HepG2 (cell line): ENCODE data around the gene BCAS3. TPM values are rescaled to one million over a fixed set of nuclear protein-coding genes. Genes with fewer than 3 reads are reported as not detected.

Experiments used
- DR1 ChIP-seq: sonication (generic); formaldehyde crosslinking; IDR thresholded peaks from 2 replicates; pipeline ENCODE4 v1.8.0; 2021; ENCODE audit warnings: mild to moderate bottlenecking, missing genetic modification reagents, inconsistent platforms
- HDAC6 ChIP-seq: fragments of 200-600 bp; sonication (generic); IDR thresholded peaks from 2 replicates; pipeline ENCODE4 v1.7.0; 2017; ENCODE audit warnings: mild to moderate bottlenecking, antibody characterized with exemption, low read length, low read depth
- IRX3 ChIP-seq: sonication (generic); formaldehyde crosslinking; IDR thresholded peaks from 2 replicates; pipeline ENCODE4 v1.8.1; 2023; ENCODE audit warnings: mild to moderate bottlenecking, low read depth, missing genetic modification reagents, borderline replicate concordance
- SAP130 ChIP-seq: IDR thresholded peaks from 2 replicates; pipeline ENCODE4 v1.6.1; 2016; ENCODE audit warnings: low read depth
- ZFAT ChIP-seq: sonication (generic); formaldehyde crosslinking; conservative IDR thresholded peaks from 2 replicates; pipeline ENCODE4 v1.8.1; 2023; ENCODE audit warnings: missing genetic modification reagents, inconsistent platforms
- ZNF337 ChIP-seq: sonication (generic); formaldehyde crosslinking; IDR thresholded peaks from 2 replicates; pipeline ENCODE4 v1.5.1; 2020; ENCODE audit warnings: missing genetic modification reagents, low read depth, mild to moderate bottlenecking, borderline replicate concordance
- ZNF468 ChIP-seq: sonication (generic); formaldehyde crosslinking; IDR thresholded peaks from 2 replicates; pipeline ENCODE4 v1.8.0; 2022; ENCODE audit warnings: mild to moderate bottlenecking, moderate library complexity, missing genetic modification reagents
- ZNF557 ChIP-seq: sonication (generic); formaldehyde crosslinking; IDR thresholded peaks from 2 replicates; pipeline ENCODE4 v1.4.0; 2020; ENCODE audit warnings: missing genetic modification reagents
- ZNF792 ChIP-seq: IDR thresholded peaks from 2 replicates; pipeline ENCODE4 v1.6.1; 2016
- polyA plus RNA-seq, 8 experiments: library from polyadenylated mRNA; depleted of rRNA in 3 of 8; stranded (reverse) in 7 of 8; unstranded in 1 of 8; fragments of >200 nt; fragmentation: Illumina TruSeq in 4 of 8; extraction: Trizol in 4 of 8; gene quantifications; 2 replicates each; pipeline versions ENCODE4 v1.2.1 to v1.2.3, GENCODE V29; 2011 to 2016; ENCODE audit warnings: low read depth in 4 of 8, missing spikeins in 1 of 8, mixed read lengths in 1 of 8; ENCODE audit not compliant: insufficient read depth in 1 of 8
- total RNA-seq, 5 experiments: library from RNA; depleted of rRNA; stranded (reverse); fragments of >200 nt; fragmentation: Illumina TruSeq; extraction: Trizol; gene quantifications; 2 replicates each; pipeline ENCODE4 v1.2.3, GENCODE V29; 2016; ENCODE audit warnings: low read depth in 1 of 5
- TF ChIP-seq, protein P1 (sequence below): sonication (generic); formaldehyde crosslinking; IDR thresholded peaks from 2 replicates; pipeline ENCODE4 v1.8.0; 2022; ENCODE audit warnings: mild to moderate bottlenecking, missing genetic modification reagents
- TF ChIP-seq, protein P2 (sequence below): sonication (generic); formaldehyde crosslinking; IDR thresholded peaks from 2 replicates; pipeline ENCODE4 v1.4.0; 2020; ENCODE audit warnings: missing genetic modification reagents, borderline replicate concordance
- TF ChIP-seq, protein P3 (sequence below): IDR thresholded peaks from 2 replicates; pipeline ENCODE4 v1.6.1; 2012; ENCODE audit warnings: inconsistent platforms
- TF ChIP-seq, protein P4 (sequence below): sonication (generic); formaldehyde crosslinking; IDR thresholded peaks from 2 replicates; pipeline ENCODE4 v1.5.1; 2020; ENCODE audit warnings: mild to moderate bottlenecking, moderate library complexity, missing genetic modification reagents
- TF ChIP-seq, protein P5 (sequence below): sonication (generic); formaldehyde crosslinking; IDR thresholded peaks from 2 replicates; pipeline ENCODE4 v1.8.0; 2023; ENCODE audit warnings: mild to moderate bottlenecking, missing genetic modification reagents
- TF ChIP-seq, protein P6 (sequence below): sonication (generic); formaldehyde crosslinking; IDR thresholded peaks from 2 replicates; pipeline ENCODE4 v1.4.0; 2020; ENCODE audit warnings: missing genetic modification reagents

The BCAS3 gene
- total and polyA plus RNA-seq, 2 of the 13 experiments (the other 11 are each of a cell fraction or from before 2014, with no cell fraction given), result 10.7 to 11.2 TPM

DNA sequence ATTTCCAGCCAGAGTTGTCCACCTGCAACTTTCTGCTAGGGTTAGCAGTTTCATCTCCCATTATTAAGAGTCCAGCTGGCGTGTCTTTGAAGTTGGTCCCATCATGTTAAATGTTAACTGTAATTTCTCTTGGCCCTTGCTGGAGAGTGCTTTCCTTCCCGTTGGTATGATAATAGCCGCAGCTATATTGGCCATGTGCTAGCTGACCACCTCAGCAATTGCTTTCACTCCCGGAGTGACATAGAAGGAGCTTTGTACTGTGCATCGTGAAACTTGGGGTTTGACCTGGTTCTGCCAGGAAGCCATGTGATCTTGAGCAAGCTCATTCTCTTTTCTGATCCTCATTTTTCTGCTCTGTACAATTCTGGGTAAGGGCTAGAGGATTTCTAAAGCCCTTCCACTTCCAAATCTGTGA is 641.0 kb downstream of the BCAS3 start (continued):
- TF ChIP-seq, protein P1, sequence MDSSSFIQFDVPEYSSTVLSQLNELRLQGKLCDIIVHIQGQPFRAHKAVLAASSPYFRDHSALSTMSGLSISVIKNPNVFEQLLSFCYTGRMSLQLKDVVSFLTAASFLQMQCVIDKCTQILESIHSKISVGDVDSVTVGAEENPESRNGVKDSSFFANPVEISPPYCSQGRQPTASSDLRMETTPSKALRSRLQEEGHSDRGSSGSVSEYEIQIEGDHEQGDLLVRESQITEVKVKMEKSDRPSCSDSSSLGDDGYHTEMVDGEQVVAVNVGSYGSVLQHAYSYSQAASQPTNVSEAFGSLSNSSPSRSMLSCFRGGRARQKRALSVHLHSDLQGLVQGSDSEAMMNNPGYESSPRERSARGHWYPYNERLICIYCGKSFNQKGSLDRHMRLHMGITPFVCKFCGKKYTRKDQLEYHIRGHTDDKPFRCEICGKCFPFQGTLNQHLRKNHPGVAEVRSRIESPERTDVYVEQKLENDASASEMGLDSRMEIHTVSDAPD, result peak; percentile 68; the same call in 1 of the 2 replicates
- TF ChIP-seq, protein P2, sequence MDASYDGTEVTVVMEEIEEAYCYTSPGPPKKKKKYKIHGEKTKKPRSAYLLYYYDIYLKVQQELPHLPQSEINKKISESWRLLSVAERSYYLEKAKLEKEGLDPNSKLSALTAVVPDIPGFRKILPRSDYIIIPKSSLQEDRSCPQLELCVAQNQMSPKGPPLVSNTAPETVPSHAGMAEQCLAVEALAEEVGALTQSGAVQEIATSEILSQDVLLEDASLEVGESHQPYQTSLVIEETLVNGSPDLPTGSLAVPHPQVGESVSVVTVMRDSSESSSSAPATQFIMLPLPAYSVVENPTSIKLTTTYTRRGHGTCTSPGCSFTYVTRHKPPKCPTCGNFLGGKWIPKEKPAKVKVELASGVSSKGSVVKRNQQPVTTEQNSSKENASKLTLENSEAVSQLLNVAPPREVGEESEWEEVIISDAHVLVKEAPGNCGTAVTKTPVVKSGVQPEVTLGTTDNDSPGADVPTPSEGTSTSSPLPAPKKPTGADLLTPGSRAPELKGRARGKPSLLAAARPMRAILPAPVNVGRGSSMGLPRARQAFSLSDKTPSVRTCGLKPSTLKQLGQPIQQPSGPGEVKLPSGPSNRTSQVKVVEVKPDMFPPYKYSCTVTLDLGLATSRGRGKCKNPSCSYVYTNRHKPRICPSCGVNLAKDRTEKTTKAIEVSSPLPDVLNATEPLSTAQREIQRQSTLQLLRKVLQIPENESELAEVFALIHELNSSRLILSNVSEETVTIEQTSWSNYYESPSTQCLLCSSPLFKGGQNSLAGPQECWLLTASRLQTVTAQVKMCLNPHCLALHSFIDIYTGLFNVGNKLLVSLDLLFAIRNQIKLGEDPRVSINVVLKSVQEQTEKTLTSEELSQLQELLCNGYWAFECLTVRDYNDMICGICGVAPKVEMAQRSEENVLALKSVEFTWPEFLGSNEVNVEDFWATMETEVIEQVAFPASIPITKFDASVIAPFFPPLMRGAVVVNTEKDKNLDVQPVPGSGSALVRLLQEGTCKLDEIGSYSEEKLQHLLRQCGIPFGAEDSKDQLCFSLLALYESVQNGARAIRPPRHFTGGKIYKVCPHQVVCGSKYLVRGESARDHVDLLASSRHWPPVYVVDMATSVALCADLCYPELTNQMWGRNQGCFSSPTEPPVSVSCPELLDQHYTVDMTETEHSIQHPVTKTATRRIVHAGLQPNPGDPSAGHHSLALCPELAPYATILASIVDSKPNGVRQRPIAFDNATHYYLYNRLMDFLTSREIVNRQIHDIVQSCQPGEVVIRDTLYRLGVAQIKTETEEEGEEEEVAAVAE (CRISPR knock-in tag), result no peak
- TF ChIP-seq SAP130 (CRISPR knock-in tag) (0 out of 2 replicates have a peak, but pooled peaks have one; percentile 18), ZNF557 (no peak), ZNF337 (CRISPR knock-in tag) (no peak), ZNF792 (no peak), IRX3 (CRISPR knock-in tag) (no peak), HDAC6 (no peak), ZFAT (CRISPR knock-in tag) (no peak), ZNF468 (no peak), DR1 (CRISPR knock-in tag) (no peak)
- TF ChIP-seq, protein P3, sequence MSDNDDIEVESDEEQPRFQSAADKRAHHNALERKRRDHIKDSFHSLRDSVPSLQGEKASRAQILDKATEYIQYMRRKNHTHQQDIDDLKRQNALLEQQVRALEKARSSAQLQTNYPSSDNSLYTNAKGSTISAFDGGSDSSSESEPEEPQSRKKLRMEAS, result peak; percentile 66; the same call in 1 of the 2 replicates
- TF ChIP-seq, protein P4, sequence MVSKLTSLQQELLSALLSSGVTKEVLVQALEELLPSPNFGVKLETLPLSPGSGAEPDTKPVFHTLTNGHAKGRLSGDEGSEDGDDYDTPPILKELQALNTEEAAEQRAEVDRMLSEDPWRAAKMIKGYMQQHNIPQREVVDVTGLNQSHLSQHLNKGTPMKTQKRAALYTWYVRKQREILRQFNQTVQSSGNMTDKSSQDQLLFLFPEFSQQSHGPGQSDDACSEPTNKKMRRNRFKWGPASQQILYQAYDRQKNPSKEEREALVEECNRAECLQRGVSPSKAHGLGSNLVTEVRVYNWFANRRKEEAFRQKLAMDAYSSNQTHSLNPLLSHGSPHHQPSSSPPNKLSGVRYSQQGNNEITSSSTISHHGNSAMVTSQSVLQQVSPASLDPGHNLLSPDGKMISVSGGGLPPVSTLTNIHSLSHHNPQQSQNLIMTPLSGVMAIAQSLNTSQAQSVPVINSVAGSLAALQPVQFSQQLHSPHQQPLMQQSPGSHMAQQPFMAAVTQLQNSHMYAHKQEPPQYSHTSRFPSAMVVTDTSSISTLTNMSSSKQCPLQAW, result no peak
- TF ChIP-seq, protein P5, sequence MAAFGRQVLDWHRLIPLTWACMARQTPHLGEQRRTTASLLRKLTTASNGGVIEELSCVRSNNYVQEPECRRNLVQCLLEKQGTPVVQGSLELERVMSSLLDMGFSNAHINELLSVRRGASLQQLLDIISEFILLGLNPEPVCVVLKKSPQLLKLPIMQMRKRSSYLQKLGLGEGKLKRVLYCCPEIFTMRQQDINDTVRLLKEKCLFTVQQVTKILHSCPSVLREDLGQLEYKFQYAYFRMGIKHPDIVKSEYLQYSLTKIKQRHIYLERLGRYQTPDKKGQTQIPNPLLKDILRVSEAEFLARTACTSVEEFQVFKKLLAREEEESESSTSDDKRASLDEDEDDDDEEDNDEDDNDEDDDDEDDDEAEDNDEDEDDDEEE (CRISPR knock-in tag), result no peak
- TF ChIP-seq, protein P6, sequence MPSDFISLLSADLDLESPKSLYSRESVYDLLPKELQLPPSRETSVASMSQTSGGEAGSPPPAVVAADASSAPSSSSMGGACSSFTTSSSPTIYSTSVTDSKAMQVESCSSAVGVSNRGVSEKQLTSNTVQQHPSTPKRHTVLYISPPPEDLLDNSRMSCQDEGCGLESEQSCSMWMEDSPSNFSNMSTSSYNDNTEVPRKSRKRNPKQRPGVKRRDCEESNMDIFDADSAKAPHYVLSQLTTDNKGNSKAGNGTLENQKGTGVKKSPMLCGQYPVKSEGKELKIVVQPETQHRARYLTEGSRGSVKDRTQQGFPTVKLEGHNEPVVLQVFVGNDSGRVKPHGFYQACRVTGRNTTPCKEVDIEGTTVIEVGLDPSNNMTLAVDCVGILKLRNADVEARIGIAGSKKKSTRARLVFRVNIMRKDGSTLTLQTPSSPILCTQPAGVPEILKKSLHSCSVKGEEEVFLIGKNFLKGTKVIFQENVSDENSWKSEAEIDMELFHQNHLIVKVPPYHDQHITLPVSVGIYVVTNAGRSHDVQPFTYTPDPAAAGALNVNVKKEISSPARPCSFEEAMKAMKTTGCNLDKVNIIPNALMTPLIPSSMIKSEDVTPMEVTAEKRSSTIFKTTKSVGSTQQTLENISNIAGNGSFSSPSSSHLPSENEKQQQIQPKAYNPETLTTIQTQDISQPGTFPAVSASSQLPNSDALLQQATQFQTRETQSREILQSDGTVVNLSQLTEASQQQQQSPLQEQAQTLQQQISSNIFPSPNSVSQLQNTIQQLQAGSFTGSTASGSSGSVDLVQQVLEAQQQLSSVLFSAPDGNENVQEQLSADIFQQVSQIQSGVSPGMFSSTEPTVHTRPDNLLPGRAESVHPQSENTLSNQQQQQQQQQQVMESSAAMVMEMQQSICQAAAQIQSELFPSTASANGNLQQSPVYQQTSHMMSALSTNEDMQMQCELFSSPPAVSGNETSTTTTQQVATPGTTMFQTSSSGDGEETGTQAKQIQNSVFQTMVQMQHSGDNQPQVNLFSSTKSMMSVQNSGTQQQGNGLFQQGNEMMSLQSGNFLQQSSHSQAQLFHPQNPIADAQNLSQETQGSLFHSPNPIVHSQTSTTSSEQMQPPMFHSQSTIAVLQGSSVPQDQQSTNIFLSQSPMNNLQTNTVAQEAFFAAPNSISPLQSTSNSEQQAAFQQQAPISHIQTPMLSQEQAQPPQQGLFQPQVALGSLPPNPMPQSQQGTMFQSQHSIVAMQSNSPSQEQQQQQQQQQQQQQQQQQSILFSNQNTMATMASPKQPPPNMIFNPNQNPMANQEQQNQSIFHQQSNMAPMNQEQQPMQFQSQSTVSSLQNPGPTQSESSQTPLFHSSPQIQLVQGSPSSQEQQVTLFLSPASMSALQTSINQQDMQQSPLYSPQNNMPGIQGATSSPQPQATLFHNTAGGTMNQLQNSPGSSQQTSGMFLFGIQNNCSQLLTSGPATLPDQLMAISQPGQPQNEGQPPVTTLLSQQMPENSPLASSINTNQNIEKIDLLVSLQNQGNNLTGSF (CRISPR knock-in tag), result no peak
